ENCODE measurements around the gene STIM1. TPM values are rescaled to one million over a fixed set of nuclear protein-coding genes. Genes with fewer than 3 reads are reported as not detected.
"Not testable (repeated sequence)": the region's sequence is repeated elsewhere in the genome, so short reads cannot be mapped to it uniquely, and the experiment has no call there.

The STIM1 gene
- total RNA-seq, 1 donor from 2014 or later = 49.6 TPM

- ATAC-seq (no peak), DNase-seq (ENCODE audit: low spot score) (no peak)
- intact Hi-C loops (cut with DNase I) = no loop called here
Observed at GRCh38 chr11:3877364-3878257, 22.1 kb downstream of the STIM1 start.

GRCh38 chr11:3878258-3878584 lies 22.8 kb downstream of the STIM1 start:
- no peak for ATAC-seq
- intact Hi-C loops (cut with DNase I) = no loop called here
- DNase-seq (ENCODE audit: low spot score) = no peak

- intact Hi-C loops (cut with DNase I) = no loop called here
- no peak for ATAC-seq
- DNase-seq (ENCODE audit: low spot score) = no peak
Observed at GRCh38 chr11:3879216-3879966, 23.9 kb downstream of the STIM1 start.

- DNase-seq (ENCODE audit: low spot score) (no peak), ATAC-seq (peak; percentile 49)
- intact Hi-C loops (cut with DNase I) = no loop called here
Observed at GRCh38 chr11:3879967-3880542, 24.6 kb downstream of the STIM1 start.

- intact Hi-C loops (cut with DNase I) = no loop called here
- ATAC-seq (peak; percentile 59), DNase-seq (ENCODE audit: low spot score) (no peak)
Observed at GRCh38 chr11:3880724-3881123, 25.3 kb downstream of the STIM1 start.

- intact Hi-C loops (cut with DNase I) = no loop called here
- DNase-seq (ENCODE audit: low spot score) = no peak
- no peak for ATAC-seq
Observed at GRCh38 chr11:3882655-3883054, 27.2 kb downstream of the STIM1 start.

GRCh38 chr11:3885855-3886254 lies 30.4 kb downstream of the STIM1 start:
- DNase-seq (ENCODE audit: low spot score) (no peak), ATAC-seq (no peak)
- intact Hi-C loops (cut with DNase I) = no loop called here

- ATAC-seq = no peak
- DNase-seq (ENCODE audit: low spot score) = no peak
- intact Hi-C loops (cut with DNase I) = no loop called here
Observed at GRCh38 chr11:3886985-3887384, 31.5 kb downstream of the STIM1 start.

- ATAC-seq (no peak), DNase-seq (ENCODE audit: low spot score) (no peak)
- intact Hi-C loops (cut with DNase I) = no loop called here
Observed at GRCh38 chr11:3888876-3889275, 33.4 kb downstream of the STIM1 start.

- intact Hi-C loops (cut with DNase I) = no loop called here
- ATAC-seq (no peak), DNase-seq (ENCODE audit: low spot score) (no peak)
Observed at GRCh38 chr11:3890014-3890413, 34.5 kb downstream of the STIM1 start.

GRCh38 chr11:3890806-3891205 lies 35.3 kb downstream of the STIM1 start:
- intact Hi-C loops (cut with DNase I) = no loop called here
- ATAC-seq = no peak
- no peak for DNase-seq (ENCODE audit: low spot score)

- intact Hi-C loops (cut with DNase I) = no loop called here
- ATAC-seq (no peak), DNase-seq (ENCODE audit: low spot score) (no peak)
Observed at GRCh38 chr11:3891751-3892150, 36.3 kb downstream of the STIM1 start.

- intact Hi-C loops (cut with DNase I) = no loop called here
- ATAC-seq (no peak), DNase-seq (ENCODE audit: low spot score) (no peak)
Observed at GRCh38 chr11:3892156-3892555, 36.7 kb downstream of the STIM1 start.

GRCh38 chr11:3893311-3893710 lies 37.8 kb downstream of the STIM1 start:
- no peak for ATAC-seq
- intact Hi-C loops (cut with DNase I) = no loop called here
- DNase-seq (ENCODE audit: low spot score) = no peak

- ATAC-seq (peak; percentile 52), DNase-seq (ENCODE audit: low spot score) (no peak)
- intact Hi-C loops (cut with DNase I) = no loop called here
Observed at GRCh38 chr11:3894128-3894731, 38.8 kb downstream of the STIM1 start.

GRCh38 chr11:3896644-3897043 lies 41.2 kb downstream of the STIM1 start:
- no peak for ATAC-seq
- no peak for DNase-seq (ENCODE audit: low spot score)
- intact Hi-C loops (cut with DNase I) = no loop called here

- ATAC-seq; intact Hi-C loops (cut with DNase I); DNase-seq (ENCODE audit: low spot score): not testable (repeated sequence)
Observed at GRCh38 chr11:3900230-3900629, 44.8 kb downstream of the STIM1 start.

- ATAC-seq (no peak), DNase-seq (ENCODE audit: low spot score) (no peak)
- intact Hi-C loops (cut with DNase I) = no loop called here
Observed at GRCh38 chr11:3901249-3902025, 46.0 kb downstream of the STIM1 start.

GRCh38 chr11:3902441-3902840 lies 47.0 kb downstream of the STIM1 start:
- intact Hi-C loops (cut with DNase I) = no loop called here
- DNase-seq (ENCODE audit: low spot score) (no peak), ATAC-seq (no peak)

All from sciatic nerve (tissue), 2 donors.